ENCODE data around the gene MYO1B. TPM values are rescaled to one million over a fixed set of nuclear protein-coding genes. Genes with fewer than 3 reads are reported as not detected.

Gene MYO1B
- total and polyA plus RNA-seq, 2 of the 8 experiments (the other 6 are each of a cell fraction or from before 2014, with no cell fraction given): 15.5 to 61.2 TPM

DNA sequence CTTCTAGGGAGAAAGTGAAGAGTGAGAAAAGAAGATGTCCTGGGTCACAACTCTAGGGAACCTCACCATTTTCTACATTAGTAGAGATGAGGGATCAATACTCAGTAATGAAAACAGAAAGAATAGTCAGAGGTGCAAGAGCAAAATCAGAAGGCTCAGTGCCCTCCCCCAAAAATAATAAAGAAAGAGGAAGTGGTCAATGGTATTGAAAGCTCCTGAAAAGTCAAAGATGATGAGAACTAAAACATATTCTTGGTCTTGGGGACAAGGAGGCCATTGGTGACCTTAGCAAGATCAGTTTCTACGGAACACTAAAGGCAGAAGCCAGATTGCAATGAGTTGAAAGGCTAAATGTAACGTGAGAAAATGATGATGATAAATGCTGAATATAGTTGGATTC is 24.5 kb upstream of the MYO1B start:
- Histone ChIP-seq H2AFZ (ENCODE audit: low read length) (no peak overlapping the region), H3K36me3 (ENCODE audit: control insufficient read depth in 2 of 4, insufficient read depth in 4 of 4, low read length in 3 of 4) (no peaks in the 10 kb centered on the region), H3K14ac (ENCODE audit: insufficient read length) (no peak overlapping the region), H2BK5ac (ENCODE audit: low read depth, low read length) (no peak overlapping the region), H3K23ac (ENCODE audit: insufficient read length) (no peak overlapping the region), H3K27me3 (replicated peaks in 1 of 4; ENCODE audit: control insufficient read depth in 3 of 4, extremely low read depth in 1 of 4, insufficient read depth in 3 of 4, low read length in 3 of 4) (peaks cover 0 to 1% (median 0%) of the 10 kb centered on the region in 4 experiments; a peak in 1 of 7 replicates), H3K9ac (replicated peaks in 1 of 4; ENCODE audit: extremely low read depth in 1 of 4, low read depth in 3 of 4, low read length in 3 of 4) (no peak overlapping the region), H3K4ac (replicated peaks; ENCODE audit: insufficient read length, low read depth, low read length) (no peak overlapping the region), H3K56ac (replicated peaks; ENCODE audit: insufficient read length, low read depth, low read length) (no peak overlapping the region), H3K27ac (ENCODE audit: low read depth, low read length) (no peak overlapping the region), H3K4me3 (ENCODE audit: extremely low read depth in 1 of 4, insufficient read depth in 2 of 4, low read depth in 3 of 4, low read length in 4 of 4) (no peak overlapping the region), H3K4me1 (replicated peaks in 1 of 4; ENCODE audit: control insufficient read depth in 3 of 4, insufficient read depth in 4 of 4, low read length in 3 of 4) (peaks cover 2 to 7% (median 6%) of the 10 kb centered on the region in 4 experiments; a peak in 5 of 7 replicates), H4K5ac (ENCODE audit: insufficient read length, low read depth, low read length) (no peak overlapping the region), H3K79me2 (ENCODE audit: control insufficient read depth in 1 of 2, insufficient read depth in 2 of 2, low read length in 2 of 2) (no peaks in the 10 kb centered on the region), H2BK12ac (ENCODE audit: low read depth, low read length) (no peak overlapping the region), H2BK120ac (replicated peaks; ENCODE audit: low read depth, low read length) (no peak overlapping the region), H4K91ac (replicated peaks; ENCODE audit: insufficient read length, low read length) (no peak overlapping the region), H4K20me1 (replicated peaks in 1 of 2; ENCODE audit: control insufficient read depth in 1 of 2, insufficient read depth in 2 of 2, low read length in 2 of 2) (no peaks in the 10 kb centered on the region), H2BK15ac (ENCODE audit: low read length) (no peak overlapping the region), H3K79me1 (ENCODE audit: low read depth, low read length) (no peaks in the 10 kb centered on the region), H2AK5ac (ENCODE audit: low read depth, low read length) (no peak overlapping the region), H4K8ac (ENCODE audit: extremely low read depth, insufficient read depth, low read length) (no peak overlapping the region), H3K9me3 (ENCODE audit: insufficient read depth in 2 of 2, low read depth in 1 of 2, low read length in 1 of 2) (no peaks in the 10 kb centered on the region), H3K23me2 (ENCODE audit: low read depth, low read length) (no peaks in the 10 kb centered on the region), H3K4me2 (ENCODE audit: insufficient read depth in 1 of 2, low read depth in 2 of 2, low read length in 2 of 2) (no peak overlapping the region), H3K18ac (ENCODE audit: extremely low read depth, low read length) (no peak overlapping the region), H2BK20ac (ENCODE audit: low read length) (no peak overlapping the region)
- POLR2A ChIA-PET (ENCODE audit: partially characterized antibody): no interaction called here
- WGBS, 2 experiments (ENCODE audit: extremely low coverage in 1 of 2, insufficient coverage in 1 of 2, insufficient read length in 1 of 2, insufficient replicate concordance in 2 of 2, low coverage in 1 of 2, low lambda C conversion rate in 2 of 2, missing lambda C conversion rate in 1 of 2): 94% methylated on average over 2 of the region's 2 CpGs; no CpG with 5 or more reads in 1 of the 2 experiments
- TF ChIP-seq NANOG (IDR thresholded peaks at IDR 0.05; ENCODE audit: insufficient read depth, low read depth, low read length, poor library complexity, severe bottlenecking) (no peak), RXRA (IDR thresholded peaks at IDR 0.05; ENCODE audit: insufficient read depth, low read depth, low read length) (no peak)
- CTCF ChIA-PET (ENCODE audit: partially characterized antibody): interaction anchor here (0.8 to 4.6 kb wide), 4 partner anchors 13 to 319 kb away, joined by 3 to 35 read pairs (median 6); no protein-coding TSS in a partner anchor
- no peak for DNase-seq (ENCODE audit: low read depth in 1 of 2, low spot score in 2 of 2)
- no peak for FAIRE-seq

All from H1 (cell line).